ENCODE data around the gene RPGRIP1L.

Gene RPGRIP1L

DNA sequence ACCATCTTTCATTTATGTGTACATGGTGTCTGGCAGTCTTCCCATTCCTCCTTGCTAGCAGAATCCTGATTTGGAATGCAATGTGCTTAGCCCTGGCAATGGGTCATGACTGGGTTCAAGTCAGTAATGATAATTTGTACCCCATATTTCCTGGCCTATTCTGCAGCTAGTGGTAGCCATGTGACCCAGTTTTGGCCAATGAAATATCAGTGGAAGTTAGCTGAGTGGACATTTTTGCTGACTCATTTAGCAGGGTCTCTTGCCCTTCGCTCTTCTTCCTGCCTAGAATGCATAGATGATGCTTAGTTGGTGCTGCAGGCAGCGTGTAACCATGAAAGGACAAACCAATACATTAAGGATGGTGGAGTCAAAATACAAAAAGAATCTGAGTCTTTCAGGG is 121.9 kb downstream of the RPGRIP1L start:
- no peaks in the 10 kb centered on the region for H3K36me3 ChIP-seq (ENCODE audit: control insufficient read depth, insufficient read depth, low read length)
- H3K4me3 ChIP-seq (ENCODE audit: low read length) = no peak overlapping the region
- H3K9ac ChIP-seq (ENCODE audit: low read length) = no peak overlapping the region
- H3K4me1 ChIP-seq (ENCODE audit: control insufficient read depth, insufficient read depth, low read length) = no peaks in the 10 kb centered on the region
- no peaks in the 10 kb centered on the region for H3K27me3 ChIP-seq (ENCODE audit: control insufficient read depth, insufficient read depth, low read length)
- no peak overlapping the region for H3K27ac ChIP-seq (ENCODE audit: low read depth, low read length)

DNA sequence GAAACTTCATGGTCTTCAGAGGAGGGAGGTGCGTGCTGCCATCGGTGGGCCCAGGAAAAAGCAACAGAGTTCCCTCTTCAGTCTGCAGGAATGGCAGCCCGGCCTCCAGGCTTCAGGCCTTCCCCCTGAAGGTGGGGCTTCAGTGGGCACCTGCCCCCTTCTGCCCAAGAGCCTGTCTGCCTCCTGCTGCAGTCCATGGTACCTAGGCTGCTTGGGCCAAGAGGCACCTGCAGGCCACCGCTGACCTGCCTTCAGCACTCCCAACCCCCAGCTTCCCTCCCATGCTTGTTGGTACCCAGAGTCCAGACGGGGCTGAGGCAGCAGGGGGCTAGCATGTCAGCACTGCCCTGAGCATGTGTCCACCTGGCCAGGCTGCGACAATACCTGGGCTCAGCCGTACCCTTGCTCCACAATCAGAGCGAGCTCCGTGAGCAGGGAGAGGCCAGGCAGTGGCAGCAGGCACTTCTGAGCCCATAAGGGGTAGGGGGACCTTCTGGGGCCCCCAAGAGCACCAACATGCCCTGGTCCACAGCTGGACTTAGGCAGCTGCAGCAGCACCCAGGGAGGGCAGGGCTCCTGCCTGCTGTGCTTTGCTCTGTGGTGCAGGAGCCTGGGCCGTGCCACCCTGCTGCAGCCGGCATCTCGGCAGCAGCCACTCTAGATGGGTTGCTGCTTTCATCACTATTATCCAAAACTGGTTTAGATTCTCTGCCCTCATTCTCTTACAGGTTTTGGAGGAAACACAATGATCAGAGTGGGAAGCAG is 123.4 kb downstream of the RPGRIP1L start:
- H3K4me3 ChIP-seq (ENCODE audit: low read length) = no peak overlapping the region
- no peak overlapping the region for H3K27ac ChIP-seq (ENCODE audit: low read depth, low read length)
- H3K27me3 ChIP-seq (ENCODE audit: control insufficient read depth, insufficient read depth, low read length) = no peaks in the 10 kb centered on the region
- no peak overlapping the region for H3K9ac ChIP-seq (ENCODE audit: low read length)
- H3K36me3 ChIP-seq (ENCODE audit: control insufficient read depth, insufficient read depth, low read length) = no peaks in the 10 kb centered on the region
- no peaks in the 10 kb centered on the region for H3K4me1 ChIP-seq (ENCODE audit: control insufficient read depth, insufficient read depth, low read length)

GRCh38 chr16:53576904-53577303 is 126.8 kb downstream of the RPGRIP1L start:
- Histone ChIP-seq H3K27ac (ENCODE audit: low read depth, low read length) (no peak overlapping the region), H3K4me1 (ENCODE audit: control insufficient read depth, insufficient read depth, low read length) (no peaks in the 10 kb centered on the region), H3K27me3 (ENCODE audit: control insufficient read depth, insufficient read depth, low read length) (no peaks in the 10 kb centered on the region), H3K4me3 (ENCODE audit: low read length) (no peak overlapping the region), H3K9ac (ENCODE audit: low read length) (no peak overlapping the region), H3K36me3 (ENCODE audit: control insufficient read depth, insufficient read depth, low read length) (no peaks in the 10 kb centered on the region)

DNA sequence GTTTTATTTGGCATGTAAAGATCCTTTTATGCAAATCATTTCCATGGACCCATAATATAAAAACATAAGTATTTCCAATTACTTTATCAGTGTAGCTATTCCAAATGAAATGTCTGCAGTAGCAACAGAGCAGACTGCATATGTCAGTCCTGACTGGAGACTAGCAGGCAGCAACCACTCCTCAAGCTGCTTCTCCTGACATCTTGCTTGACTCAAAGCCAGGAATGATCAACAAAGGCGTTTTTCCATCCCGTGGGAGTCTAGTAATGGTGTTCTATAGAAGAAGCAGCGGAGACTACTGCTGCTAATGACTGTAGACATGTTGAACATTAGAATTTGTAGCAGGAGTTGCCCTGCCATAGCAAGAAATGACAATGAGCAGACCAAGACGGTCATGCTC is 127.4 kb downstream of the RPGRIP1L start:
- no peaks in the 10 kb centered on the region for H3K4me1 ChIP-seq (ENCODE audit: control insufficient read depth, insufficient read depth, low read length)
- H3K27ac ChIP-seq (ENCODE audit: low read depth, low read length) = no peak overlapping the region
- H3K9ac ChIP-seq (ENCODE audit: low read length) = no peak overlapping the region
- no peaks in the 10 kb centered on the region for H3K27me3 ChIP-seq (ENCODE audit: control insufficient read depth, insufficient read depth, low read length)
- H3K4me3 ChIP-seq (ENCODE audit: low read length) = no peak overlapping the region
- no peaks in the 10 kb centered on the region for H3K36me3 ChIP-seq (ENCODE audit: control insufficient read depth, insufficient read depth, low read length)

DNA sequence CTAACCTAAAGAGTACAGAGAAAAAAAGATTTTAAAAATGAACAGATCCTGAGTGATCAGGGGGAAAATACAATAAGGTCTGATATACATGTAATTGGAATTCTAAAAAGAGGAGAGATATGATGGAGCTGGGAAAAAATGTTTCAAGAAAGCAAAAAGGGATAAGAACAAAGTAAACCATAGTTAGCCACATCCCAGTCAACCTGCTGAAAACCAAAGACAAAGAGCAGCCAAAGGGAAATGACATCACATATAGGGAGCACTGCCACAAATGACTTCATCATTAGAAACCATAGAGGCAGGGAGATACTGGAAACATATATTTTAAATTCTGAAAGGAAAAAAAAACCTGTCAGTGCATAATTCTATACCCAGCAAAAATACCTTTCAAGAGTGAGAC is 131.9 kb downstream of the RPGRIP1L start:
- Histone ChIP-seq H3K4me1 (ENCODE audit: control insufficient read depth, insufficient read depth, low read length) (no peaks in the 10 kb centered on the region), H3K27me3 (ENCODE audit: control insufficient read depth, insufficient read depth, low read length) (no peaks in the 10 kb centered on the region), H3K36me3 (ENCODE audit: control insufficient read depth, insufficient read depth, low read length) (no peaks in the 10 kb centered on the region), H3K4me3 (ENCODE audit: low read length) (no peak overlapping the region), H3K27ac (ENCODE audit: low read depth, low read length) (no peak overlapping the region), H3K9ac (ENCODE audit: low read length) (no peak overlapping the region)

GRCh38 chr16:53566552-53567245 is 137.0 kb downstream of the RPGRIP1L start:
- Histone ChIP-seq H3K4me3 (ENCODE audit: low read length) (no peak overlapping the region), H3K27ac (ENCODE audit: low read depth, low read length) (no peak overlapping the region), H3K36me3 (ENCODE audit: control insufficient read depth, insufficient read depth, low read length) (no peaks in the 10 kb centered on the region), H3K27me3 (ENCODE audit: control insufficient read depth, insufficient read depth, low read length) (no peaks in the 10 kb centered on the region), H3K4me1 (ENCODE audit: control insufficient read depth, insufficient read depth, low read length) (no peaks in the 10 kb centered on the region), H3K9ac (ENCODE audit: low read length) (no peak overlapping the region)

DNA sequence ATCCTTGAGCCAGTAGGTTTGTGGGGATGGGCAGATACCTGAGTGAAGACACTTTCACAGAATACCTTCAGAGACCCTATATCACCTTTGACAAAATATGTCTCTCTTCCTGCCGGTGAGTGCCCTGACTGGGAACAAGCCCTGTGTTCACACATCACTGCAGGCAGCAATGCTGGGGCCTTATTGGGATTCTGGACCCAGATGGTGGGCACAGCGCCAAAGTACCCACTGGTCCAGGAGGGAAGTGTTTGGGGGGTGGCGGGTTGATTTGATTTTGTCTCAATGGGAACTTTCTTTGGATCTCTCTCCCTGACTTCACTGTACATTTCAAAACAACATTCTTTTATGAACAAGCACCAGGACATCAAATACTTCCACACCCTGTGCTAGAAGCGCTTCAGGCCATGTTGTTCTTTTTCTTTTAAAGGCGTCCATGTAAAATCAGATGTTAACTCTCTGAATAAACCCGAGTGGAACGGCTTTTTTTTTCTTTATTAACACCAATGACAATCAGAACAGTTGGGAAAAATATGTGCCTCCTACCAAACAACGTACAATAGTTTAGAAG is 138.3 kb downstream of the RPGRIP1L start:
- no peaks in the 10 kb centered on the region for H3K36me3 ChIP-seq (ENCODE audit: control insufficient read depth, insufficient read depth, low read length)
- H3K27ac ChIP-seq (ENCODE audit: low read depth, low read length) = no peak overlapping the region
- H3K9ac ChIP-seq (ENCODE audit: low read length) = no peak overlapping the region
- no peaks in the 10 kb centered on the region for H3K27me3 ChIP-seq (ENCODE audit: control insufficient read depth, insufficient read depth, low read length)
- H3K4me3 ChIP-seq (ENCODE audit: low read length) = no peak overlapping the region
- H3K4me1 ChIP-seq (ENCODE audit: control insufficient read depth, insufficient read depth, low read length) = no peaks in the 10 kb centered on the region

DNA sequence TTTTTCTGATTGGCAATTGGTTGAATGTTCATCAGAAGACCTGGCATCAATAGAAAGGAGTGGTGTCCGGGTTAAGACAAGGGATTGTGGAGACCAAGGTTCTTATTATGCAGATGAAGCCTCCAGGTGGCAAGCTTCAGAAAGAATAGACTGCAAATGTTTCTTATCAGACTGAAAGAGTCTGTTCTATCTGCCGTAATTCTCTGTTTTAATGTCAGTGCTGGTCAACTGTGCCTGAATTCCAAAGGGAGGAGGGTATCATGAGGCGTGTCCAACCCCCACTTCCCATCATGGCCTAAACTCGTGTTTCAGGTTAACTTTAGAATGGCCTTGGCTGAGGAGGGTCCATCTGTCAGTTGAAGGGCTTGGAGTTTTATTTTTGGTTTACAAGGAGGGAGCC is 140.2 kb downstream of the RPGRIP1L start:
- no peak overlapping the region for H3K9ac ChIP-seq (ENCODE audit: low read length)
- no peak overlapping the region for H3K4me3 ChIP-seq (ENCODE audit: low read length)
- no peaks in the 10 kb centered on the region for H3K4me1 ChIP-seq (ENCODE audit: control insufficient read depth, insufficient read depth, low read length)
- no peaks in the 10 kb centered on the region for H3K27me3 ChIP-seq (ENCODE audit: control insufficient read depth, insufficient read depth, low read length)
- no peak overlapping the region for H3K27ac ChIP-seq (ENCODE audit: low read depth, low read length)
- no peaks in the 10 kb centered on the region for H3K36me3 ChIP-seq (ENCODE audit: control insufficient read depth, insufficient read depth, low read length)

DNA sequence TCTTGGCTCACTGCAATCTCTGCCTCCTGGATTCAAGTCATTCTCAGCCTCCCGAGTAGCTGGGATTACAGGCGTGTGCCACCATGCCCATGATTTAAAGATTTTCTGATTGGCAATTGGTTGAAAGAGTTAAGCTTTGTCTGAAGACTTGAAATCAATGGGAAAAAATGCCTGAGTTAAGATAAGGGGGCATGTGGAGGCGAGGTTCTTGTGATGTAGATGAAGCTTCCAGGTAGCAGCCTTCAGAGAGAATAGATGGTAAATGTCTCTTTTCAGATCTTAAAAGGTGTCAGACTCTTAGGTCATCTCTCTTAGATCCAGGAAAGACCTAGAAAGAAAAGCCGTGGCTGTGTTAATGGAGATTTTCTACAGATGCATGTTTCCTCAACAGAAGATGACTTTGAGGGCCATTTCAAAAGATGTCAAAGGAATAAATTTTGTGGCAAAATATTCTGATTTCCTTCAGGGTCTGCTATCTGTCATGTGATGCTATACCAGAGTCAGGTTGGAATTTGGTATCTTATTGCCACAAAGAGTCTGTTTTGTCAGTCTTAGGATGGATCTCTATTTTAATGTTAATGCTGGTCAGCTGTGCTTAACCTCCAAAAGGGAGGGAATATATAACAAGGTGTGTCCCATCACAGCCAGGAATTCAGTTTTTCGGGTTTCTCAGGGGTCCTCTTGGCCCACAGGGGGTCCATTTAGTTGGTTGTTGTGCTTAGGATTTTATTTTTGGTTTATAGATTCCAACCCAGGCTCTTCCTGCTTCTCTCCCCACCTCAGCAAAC is 142.4 kb downstream of the RPGRIP1L start:
- Histone ChIP-seq H3K27ac (ENCODE audit: low read depth, low read length) (no peak overlapping the region), H3K9ac (ENCODE audit: low read length) (no peak overlapping the region), H3K4me3 (ENCODE audit: low read length) (no peak overlapping the region)

DNA sequence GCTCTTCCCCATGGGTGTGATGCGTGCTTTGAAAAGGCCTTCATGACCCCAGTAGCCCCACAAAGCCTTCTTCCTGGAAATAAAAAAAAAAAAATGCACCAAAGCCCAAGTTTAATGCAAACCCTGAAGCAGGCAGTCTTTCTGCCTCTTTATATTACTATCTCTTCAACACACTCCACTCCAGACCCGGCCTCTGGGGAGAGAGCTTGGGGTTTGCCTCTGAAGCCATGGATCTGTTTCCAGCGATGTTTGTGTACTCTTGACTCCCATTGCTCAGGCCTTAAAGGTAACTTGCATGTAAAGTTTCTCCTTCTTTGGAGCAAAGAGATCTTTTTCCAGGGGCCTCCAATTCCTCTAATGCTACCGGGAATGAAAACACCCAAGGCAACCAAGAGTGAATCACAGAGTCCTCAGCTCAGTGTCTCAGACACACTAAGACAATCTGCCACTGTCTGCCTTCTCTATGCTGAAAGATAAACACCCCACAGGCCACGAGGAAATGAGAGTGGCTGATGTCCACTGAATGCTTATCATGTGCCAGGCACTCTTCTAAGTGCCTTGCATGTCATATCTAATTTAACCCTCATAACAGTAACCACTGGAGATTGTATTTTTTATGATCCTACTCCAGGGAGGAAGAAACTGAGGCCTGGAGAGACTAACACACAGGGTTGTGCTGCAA is 144.2 kb downstream of the RPGRIP1L start:
- Histone ChIP-seq H3K27ac (ENCODE audit: low read depth, low read length) (no peak overlapping the region), H3K9ac (ENCODE audit: low read length) (no peak overlapping the region)

More for the DNA sequence above, 142.4 kb downstream of the RPGRIP1L start:
- Histone ChIP-seq H3K4me1 (ENCODE audit: control insufficient read depth, insufficient read depth, low read length) (no peaks in the 10 kb centered on the region), H3K27me3 (ENCODE audit: control insufficient read depth, insufficient read depth, low read length) (no peaks in the 10 kb centered on the region), H3K36me3 (ENCODE audit: control insufficient read depth, insufficient read depth, low read length) (no peaks in the 10 kb centered on the region)

GRCh38 chr16:53558710-53559109 is 144.9 kb downstream of the RPGRIP1L start:
- no peaks in the 10 kb centered on the region for H3K4me1 ChIP-seq (ENCODE audit: control insufficient read depth, insufficient read depth, low read length)
- no peaks in the 10 kb centered on the region for H3K27me3 ChIP-seq (ENCODE audit: control insufficient read depth, insufficient read depth, low read length)
- H3K4me3 ChIP-seq (ENCODE audit: low read length) = no peak overlapping the region
- H3K9ac ChIP-seq (ENCODE audit: low read length) = no peak overlapping the region
- no peak overlapping the region for H3K27ac ChIP-seq (ENCODE audit: low read depth, low read length)
- H3K36me3 ChIP-seq (ENCODE audit: control insufficient read depth, insufficient read depth, low read length) = no peaks in the 10 kb centered on the region

More for the DNA sequence above, 144.2 kb downstream of the RPGRIP1L start:
- Histone ChIP-seq H3K4me1 (ENCODE audit: control insufficient read depth, insufficient read depth, low read length) (no peaks in the 10 kb centered on the region), H3K27me3 (ENCODE audit: control insufficient read depth, insufficient read depth, low read length) (no peaks in the 10 kb centered on the region), H3K36me3 (ENCODE audit: control insufficient read depth, insufficient read depth, low read length) (no peaks in the 10 kb centered on the region), H3K4me3 (ENCODE audit: low read length) (no peak overlapping the region)

DNA sequence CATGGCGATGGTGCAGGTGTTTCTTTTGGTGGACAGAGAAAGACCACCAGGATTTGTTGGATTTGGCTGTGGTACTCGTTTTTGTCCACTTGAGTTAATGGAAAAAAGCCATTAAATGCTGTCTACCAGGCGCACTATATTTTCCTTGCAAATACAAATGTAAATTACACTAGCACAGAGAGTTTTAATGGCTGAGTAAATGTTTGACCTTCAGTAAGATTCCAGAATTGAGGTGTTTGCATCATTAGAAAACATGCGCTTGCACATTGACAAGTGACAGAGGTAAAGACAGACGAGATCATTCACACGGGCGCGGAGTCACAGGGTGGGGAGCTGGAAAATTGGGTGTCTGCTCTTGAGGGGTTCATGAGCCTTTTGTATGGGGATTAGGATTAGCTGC is 147.1 kb downstream of the RPGRIP1L start:
- no peak overlapping the region for H3K9ac ChIP-seq (ENCODE audit: low read length)
- H3K4me1 ChIP-seq (ENCODE audit: control insufficient read depth, insufficient read depth, low read length) = no peaks in the 10 kb centered on the region
- H3K27ac ChIP-seq (ENCODE audit: low read depth, low read length) = no peak overlapping the region
- no peaks in the 10 kb centered on the region for H3K36me3 ChIP-seq (ENCODE audit: control insufficient read depth, insufficient read depth, low read length)
- H3K27me3 ChIP-seq (ENCODE audit: control insufficient read depth, insufficient read depth, low read length) = no peaks in the 10 kb centered on the region
- H3K4me3 ChIP-seq (ENCODE audit: low read length) = no peak overlapping the region
